Urinary bladder (tissue), 4 donors: ENCODE data around the gene GTF2F2. TPM values are rescaled to one million over a fixed set of nuclear protein-coding genes. Genes with fewer than 3 reads are reported as not detected.
A peak's percentile ranks its signal among the peaks of the same experiment; 100 is the strongest.
"Not testable (repeated sequence)": the region's sequence is repeated elsewhere in the genome, so short reads cannot be mapped to it uniquely, and the experiment has no call there.

Experiments used
- DNase-seq: peaks from one replicate; pipeline ENCODE4 v3.0.0-alpha.2; 2015; ENCODE audit errors: extremely low spot score
- H3K27ac ChIP-seq: one replicate; pipeline ENCODE4 v1.5.1; 2013; ENCODE audit warnings: low read depth, mild to moderate bottlenecking, moderate library complexity
- H3K36me3 ChIP-seq: one replicate; pipeline ENCODE4 v1.6.1; 2013; ENCODE audit warnings: mild to moderate bottlenecking, moderate library complexity; ENCODE audit not compliant: insufficient read depth
- H3K4me1 ChIP-seq: one replicate; pipeline ENCODE4 v1.6.1; 2013; ENCODE audit warnings: mild to moderate bottlenecking, moderate library complexity; ENCODE audit not compliant: insufficient read depth
- H3K4me3 ChIP-seq: one replicate; pipeline ENCODE4 v1.5.1; 2013; ENCODE audit warnings: low read depth, low read length
- WGBS: extraction: QIAGEN DNeasy Blood & Tissue Kit; methylation state at CpG from one replicate; pipeline ENCODE4 v1.1.7; 2013; 5-methylcytosine and 5-hydroxymethylcytosine counted together
- polyA plus RNA-seq: library from polyadenylated mRNA; stranded (reverse); fragments of 200-250 nt; gene quantifications from one replicate; pipeline ENCODE4 v1.2.3, GENCODE V29; 2013
- total RNA-seq: library from RNA; depleted of rRNA; stranded (reverse); fragments of >200 nt; gene quantifications from one replicate; pipeline ENCODE4 v1.2.3, GENCODE V29; 2014
- donor health status: healthy with polysubstance abuse.
- donor health status: healthy.

The GTF2F2 gene
- total and polyA plus RNA-seq, 2 donors, result 21.3 to 30.7 TPM

DNA sequence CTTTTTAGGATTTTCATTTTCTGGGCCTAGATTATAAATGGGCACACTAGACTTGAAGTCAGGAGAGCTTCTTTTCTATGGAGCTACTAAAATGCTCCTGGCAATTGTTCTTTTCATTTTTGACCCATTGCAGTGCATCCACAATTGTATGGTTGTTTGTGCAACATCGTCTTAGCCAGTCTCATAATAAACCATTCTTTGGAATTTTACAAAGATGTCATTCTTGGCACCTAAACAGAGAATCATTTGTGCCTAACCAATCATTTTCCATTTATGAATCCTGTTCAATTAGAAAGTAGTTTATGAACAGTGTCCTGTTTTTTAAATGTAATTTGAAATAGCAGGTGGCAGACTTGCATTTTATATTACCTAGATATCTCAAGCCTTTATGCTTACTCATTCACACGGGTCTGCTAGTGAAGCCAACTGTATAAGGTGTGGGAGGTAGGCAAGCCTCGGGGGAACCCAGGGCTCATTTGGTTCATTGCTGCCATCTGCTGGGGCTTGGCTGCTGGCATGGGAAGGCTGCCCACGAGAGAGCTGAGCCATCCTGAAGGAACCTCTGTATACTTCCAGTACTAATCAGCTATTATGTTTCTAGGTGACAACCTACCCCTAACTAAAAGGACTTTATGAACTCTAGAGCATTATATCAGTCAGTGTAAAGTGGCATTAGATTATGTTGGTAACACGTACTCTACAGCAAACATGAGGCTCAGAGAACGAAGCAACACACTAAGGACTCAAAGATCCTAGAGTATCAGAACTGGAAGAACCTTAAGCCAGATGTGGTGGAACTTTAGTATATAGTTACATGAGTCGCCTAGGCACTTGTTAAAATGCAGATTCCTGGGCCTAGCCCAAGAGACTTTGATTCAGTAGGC, 160.7 kb downstream of the GTF2F2 start:
- DNase-seq, result peak; percentile 20
- H3K4me3 ChIP-seq, result no peak overlapping the region
- H3K4me1 ChIP-seq, result no peaks in the 10 kb centered on the region
- 45% methylated on average over 7 of the region's 7 CpGs for WGBS
- no peak overlapping the region for H3K27ac ChIP-seq
- no peaks in the 10 kb centered on the region for H3K36me3 ChIP-seq

DNA sequence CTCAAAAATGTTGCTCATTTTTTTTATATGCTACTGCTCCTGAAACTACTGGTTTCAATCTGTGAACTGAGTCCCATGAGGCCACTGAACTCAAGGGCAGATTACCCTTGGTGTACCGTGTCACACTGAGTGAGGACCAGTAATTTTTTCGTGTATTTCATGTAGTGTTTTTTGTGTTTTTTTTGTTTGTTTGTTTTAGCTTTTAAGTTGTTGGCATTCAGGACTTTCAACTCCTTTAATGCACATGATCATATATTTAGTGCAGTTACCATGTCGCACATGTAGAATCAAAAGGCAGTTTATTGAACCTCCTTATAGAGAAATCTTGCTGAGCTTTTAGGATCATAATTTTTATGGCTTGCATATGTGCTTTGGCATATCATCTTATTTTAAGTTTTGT, 162.7 kb downstream of the GTF2F2 start:
- 85% methylated on average over 3 of the region's 3 CpGs for WGBS

GRCh38 chr13:45289936-45290563, 169.7 kb downstream of the GTF2F2 start:
- WGBS, result 88% methylated on average over 3 of the region's 3 CpGs
- H3K36me3 ChIP-seq, result no peaks in the 10 kb centered on the region
- no peak overlapping the region for H3K27ac ChIP-seq
- H3K4me1 ChIP-seq, result no peaks in the 10 kb centered on the region
- no peak for DNase-seq
- H3K4me3 ChIP-seq, result no peak overlapping the region

More for the DNA sequence above, 162.7 kb downstream of the GTF2F2 start:
- Histone ChIP-seq H3K4me3 (no peak overlapping the region), H3K27ac (no peak overlapping the region), H3K36me3 (no peaks in the 10 kb centered on the region), H3K4me1 (no peaks in the 10 kb centered on the region)
- DNase-seq, result no peak

DNA sequence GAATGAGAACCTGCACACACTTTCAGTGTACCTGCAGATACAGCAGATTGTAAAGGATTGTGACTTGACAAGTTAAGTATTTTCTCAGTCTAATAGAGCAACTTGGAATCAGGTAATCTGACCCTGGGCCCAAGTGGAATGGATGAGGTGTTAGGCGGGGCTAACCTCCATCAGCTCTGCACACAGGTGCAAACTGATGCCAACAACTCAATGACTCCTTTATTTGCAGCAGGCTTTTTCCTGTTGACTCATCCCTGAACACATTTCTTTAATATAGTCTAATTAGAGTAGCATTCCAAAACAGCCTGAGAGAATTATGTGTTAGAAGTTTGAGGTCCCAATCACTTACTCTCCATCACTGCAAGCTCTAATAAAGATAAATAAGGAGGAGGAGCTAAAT, 171.9 kb downstream of the GTF2F2 start:
- no peak overlapping the region for H3K27ac ChIP-seq
- H3K36me3 ChIP-seq, result no peaks in the 10 kb centered on the region
- H3K4me3 ChIP-seq, result no peak overlapping the region
- H3K4me1 ChIP-seq, result no peaks in the 10 kb centered on the region
- 100% methylated on average over 1 of the region's 1 CpG for WGBS
- DNase-seq, result no peak

GRCh38 chr13:45295536-45295935, 175.2 kb downstream of the GTF2F2 start:
- Histone ChIP-seq H3K27ac (no peak overlapping the region), H3K4me1 (no peaks in the 10 kb centered on the region), H3K4me3 (no peak overlapping the region), H3K36me3 (no peaks in the 10 kb centered on the region)
- 59% methylated on average over 7 of the region's 7 CpGs for WGBS
- DNase-seq, result no peak

- no peaks in the 10 kb centered on the region for H3K36me3 ChIP-seq
- H3K4me3 ChIP-seq, result no peak overlapping the region
- no peak overlapping the region for H3K27ac ChIP-seq
- no peaks in the 10 kb centered on the region for H3K4me1 ChIP-seq
- no peak for DNase-seq
Measured at GRCh38 chr13:45296259-45296658, 175.9 kb downstream of the GTF2F2 start.

DNA sequence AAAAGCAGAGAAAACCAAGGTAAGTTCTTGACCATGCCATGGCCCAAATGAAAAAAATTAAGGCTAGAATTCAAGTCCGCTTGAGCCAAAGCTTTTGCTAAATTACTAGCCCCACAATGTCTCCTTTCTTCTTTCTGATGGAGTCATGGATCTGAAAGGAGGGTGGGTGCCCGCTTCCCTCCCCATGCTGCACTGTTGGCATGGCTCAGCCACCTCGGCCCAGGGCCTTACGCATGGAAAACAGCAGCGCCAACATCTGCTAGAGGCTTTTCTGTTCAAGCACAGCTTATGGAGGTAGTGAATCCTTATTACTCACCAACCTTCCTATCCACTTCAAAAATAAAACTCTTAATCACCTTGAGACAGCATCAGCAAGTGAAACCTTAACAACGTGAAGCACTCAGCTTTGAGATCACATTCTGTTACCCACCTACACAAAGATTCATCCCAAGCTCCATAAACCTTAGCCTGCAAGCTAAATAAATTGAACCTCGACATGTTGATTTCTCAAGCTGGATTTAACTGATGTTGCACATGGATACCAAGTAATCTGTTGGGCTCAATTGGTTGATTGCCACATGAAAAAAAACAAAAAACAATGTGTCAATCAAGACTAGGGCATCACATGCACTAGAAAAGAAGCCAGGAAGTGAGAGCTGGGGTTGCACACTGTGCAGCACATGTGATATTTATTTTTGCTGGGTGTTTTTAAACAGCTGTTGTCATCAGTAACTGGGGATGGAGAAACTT, 177.3 kb downstream of the GTF2F2 start:
- DNase-seq, result no peak
- WGBS, result 84% methylated on average over 7 of the region's 7 CpGs

GRCh38 chr13:45298206-45298505, 177.8 kb downstream of the GTF2F2 start:
- 86% methylated on average over 2 of the region's 2 CpGs for WGBS
- no peak overlapping the region for H3K4me3 ChIP-seq
- H3K4me1 ChIP-seq, result no peaks in the 10 kb centered on the region
- H3K27ac ChIP-seq, result no peak overlapping the region
- H3K36me3 ChIP-seq, result no peaks in the 10 kb centered on the region
- DNase-seq, result no peak

More for the DNA sequence above, 177.3 kb downstream of the GTF2F2 start:
- Histone ChIP-seq H3K27ac (no peak overlapping the region), H3K4me3 (no peak overlapping the region), H3K4me1 (no peaks in the 10 kb centered on the region), H3K36me3 (no peaks in the 10 kb centered on the region)

- not testable (repeated sequence) for DNase-seq, H3K36me3 ChIP-seq, H3K4me1 ChIP-seq, H3K27ac ChIP-seq, H3K4me3 ChIP-seq
- 95% methylated on average over 3 of the region's 3 CpGs for WGBS
Measured at GRCh38 chr13:45298550-45298949, 178.2 kb downstream of the GTF2F2 start.

- Histone ChIP-seq H3K4me1 (no peaks in the 10 kb centered on the region), H3K36me3 (no peaks in the 10 kb centered on the region), H3K27ac (no peak overlapping the region), H3K4me3 (no peak overlapping the region)
- 32% methylated on average over 3 of the region's 3 CpGs for WGBS
- DNase-seq, result no peak
Measured at GRCh38 chr13:45299194-45299593, 178.9 kb downstream of the GTF2F2 start.

- Histone ChIP-seq H3K27ac (no peak overlapping the region), H3K4me3 (no peak overlapping the region), H3K36me3 (no peaks in the 10 kb centered on the region), H3K4me1 (no peaks in the 10 kb centered on the region)
- 68% methylated on average over 9 of the region's 9 CpGs for WGBS
- no peak for DNase-seq
Measured at GRCh38 chr13:45300190-45300985, 180.1 kb downstream of the GTF2F2 start.

DNA sequence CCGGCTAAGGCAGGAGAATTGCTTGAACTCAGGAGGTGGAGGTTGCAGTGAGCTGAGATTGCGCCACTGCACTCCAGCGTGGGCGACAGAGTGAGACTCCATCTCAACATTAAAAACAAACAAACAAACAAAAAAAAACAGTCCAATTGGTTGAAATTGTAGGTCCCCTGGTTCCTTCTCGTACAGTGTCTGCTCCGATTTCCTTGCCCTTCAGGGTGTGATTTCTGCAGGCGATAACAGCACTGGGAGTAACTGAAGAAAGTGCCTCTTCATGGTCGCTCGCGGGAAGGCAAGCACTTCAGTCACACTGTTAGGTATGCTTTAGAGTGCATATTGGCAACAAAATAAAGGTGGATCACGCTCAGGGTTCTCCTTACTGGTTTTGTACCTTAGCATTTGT, 181.0 kb downstream of the GTF2F2 start:
- no peak overlapping the region for H3K27ac ChIP-seq
- 80% methylated on average over 11 of the region's 11 CpGs for WGBS
- DNase-seq, result no peak

GRCh38 chr13:45302507-45302906, 182.2 kb downstream of the GTF2F2 start:
- no peaks in the 10 kb centered on the region for H3K4me1 ChIP-seq
- 39% methylated on average over 3 of the region's 3 CpGs for WGBS
- no peak overlapping the region for H3K27ac ChIP-seq
- H3K4me3 ChIP-seq, result no peak overlapping the region
- no peaks in the 10 kb centered on the region for H3K36me3 ChIP-seq
- DNase-seq, result no peak

More for the DNA sequence above, 181.0 kb downstream of the GTF2F2 start:
- Histone ChIP-seq H3K4me1 (no peaks in the 10 kb centered on the region), H3K36me3 (no peaks in the 10 kb centered on the region), H3K4me3 (no peak overlapping the region)
